Jurkat, Clone E6-1 (cell line): ENCODE results near the gene TNFSF13.
"Not testable (repeated sequence)": the region's sequence is repeated elsewhere in the genome, so short reads cannot be mapped to it uniquely, and the experiment has no call there.

Experiments used
- DNase-seq: peaks from one replicate; pipeline ENCODE4 v3.0.0-alpha.2; 2011; ENCODE audit warnings: low read depth, low spot score
- H3K4me3 ChIP-seq: 2 replicates; pipeline ENCODE4 v1.5.1; 2011; ENCODE audit warnings: mild to moderate bottlenecking, low read length, control low read depth, moderate library complexity

TNFSF13 gene

GRCh38 chr17:7587420-7588151 lies 29.0 kb downstream of the TNFSF13 start:
- no peak overlapping the region for H3K4me3 ChIP-seq
- DNase-seq, result no peak

GRCh38 chr17:7588553-7589203 lies 30.1 kb downstream of the TNFSF13 start:
- DNase-seq, result no peak
- H3K4me3 ChIP-seq, result no peak overlapping the region

GRCh38 chr17:7589204-7589868 lies 30.8 kb downstream of the TNFSF13 start:
- H3K4me3 ChIP-seq, result no peak overlapping the region
- DNase-seq, result no peak

- no peak within 1 kb of the TSS for H3K4me3 ChIP-seq
- no peak for DNase-seq
Observed at GRCh38 chr17:7589891-7590691, 31.5 kb downstream of the TNFSF13 start, which contains the start of gene SOX15. SOX15 (minus strand) TSS chr17:7590094; CDS start chr17:7589676, 418 bp downstream.

- no peak overlapping the region for H3K4me3 ChIP-seq
- DNase-seq, result no peak
Observed at GRCh38 chr17:7590743-7591142, 32.2 kb downstream of the TNFSF13 start.

GRCh38 chr17:7591596-7591995 lies 33.0 kb downstream of the TNFSF13 start:
- no peak overlapping the region for H3K4me3 ChIP-seq
- DNase-seq, result no peak

- H3K4me3 ChIP-seq, result no peak overlapping the region
- no peak for DNase-seq
Observed at GRCh38 chr17:7592422-7593021, 34.0 kb downstream of the TNFSF13 start.

GRCh38 chr17:7593296-7593695 lies 34.7 kb downstream of the TNFSF13 start:
- H3K4me3 ChIP-seq, result no peak overlapping the region
- DNase-seq, result no peak

GRCh38 chr17:7597561-7597960 lies 39.0 kb downstream of the TNFSF13 start:
- DNase-seq, H3K4me3 ChIP-seq: not testable (repeated sequence)

GRCh38 chr17:7606280-7606679 lies 47.7 kb downstream of the TNFSF13 start:
- no peak for DNase-seq
- no peak overlapping the region for H3K4me3 ChIP-seq

- no peak overlapping the region for H3K4me3 ChIP-seq
- DNase-seq, result no peak
Observed at GRCh38 chr17:7610641-7611040, 52.1 kb downstream of the TNFSF13 start.
